Panc1 (cell line): ENCODE measurements around the gene CHODL. TPM values are rescaled to one million over a fixed set of nuclear protein-coding genes. Genes with fewer than 3 reads are reported as not detected.

Experiments used
- ATAC-seq: fragments of 200-7000 bp; cut with Tn5 transposase; 2 replicates; pipeline ENCODE4 v1.9.1; 2020; ENCODE audit warnings: mild to moderate bottlenecking, moderate library complexity
- BruUV-seq: library from RNA; stranded (reverse); fragments of 400-500 nt; replicated peaks from 2 replicates; lab custom pipeline; 2021; lab: Mats Ljungman, UMichigan
- CTCF ChIA-PET: fragments of 300-600 bp; sonication (Branson Sonifier 250); formaldehyde crosslinking; loops from one replicate; lab custom pipeline; 2022; ENCODE audit warnings: antibody characterized with exemption; lab: Charles Lee
- POLR2A ChIA-PET: fragments of 300-600 bp; sonication (Branson Sonifier 250); formaldehyde crosslinking; loops from one replicate; lab custom pipeline; 2022; ENCODE audit warnings: antibody characterized with exemption; lab: Charles Lee
- DNase-seq: peaks from one replicate; pipeline ENCODE4 v3.0.0-alpha.2; 2010; ENCODE audit warnings: low read depth, low spot score
- H3K27ac ChIP-seq: 2 replicates; pipeline ENCODE4 v1.5.1; 2011; ENCODE audit warnings: mild to moderate bottlenecking, low read length, inconsistent platforms
- H3K27me3 ChIP-seq: fragments of 200-500 bp; sonication (Bioruptor generic); 2 replicates; pipeline ENCODE4 v1.6.0; 2014; ENCODE audit warnings: low read length, inconsistent platforms; ENCODE audit not compliant: control insufficient read depth, insufficient read depth
- H3K36me3 ChIP-seq: fragments of 200-500 bp; sonication (Bioruptor generic); 2 replicates; pipeline ENCODE4 v1.5.1; 2014; ENCODE audit warnings: inconsistent platforms, mild to moderate bottlenecking, low read length, moderate library complexity; ENCODE audit not compliant: control insufficient read depth, insufficient read depth
- H3K4me1 ChIP-seq: 2 replicates; pipeline ENCODE4 v1.5.1; 2011; ENCODE audit warnings: inconsistent platforms, mild to moderate bottlenecking, low read length, moderate library complexity; ENCODE audit not compliant: control insufficient read depth, insufficient read depth
- H3K4me3 ChIP-seq, 2 experiments: 2 replicates each; pipeline ENCODE4 v1.5.1; 2011 to 2012; ENCODE audit warnings: low read depth in 2 of 2, low read length in 2 of 2, mild to moderate bottlenecking in 2 of 2, inconsistent platforms in 1 of 2, moderate library complexity in 1 of 2
- H3K9me3 ChIP-seq: fragments of 200-500 bp; sonication (Bioruptor generic); 2 replicates; pipeline ENCODE4 v1.5.1; 2014; ENCODE audit warnings: low read depth, mild to moderate bottlenecking, inconsistent platforms, low read length, moderate library complexity; ENCODE audit not compliant: control insufficient read depth, insufficient read depth
- POLR2AphosphoS5 ChIP-seq: IDR thresholded peaks from 2 replicates; pipeline ENCODE4 v1.6.1; 2012; ENCODE audit warnings: mild to moderate bottlenecking, low read depth, low read length, moderate library complexity
- SIN3A ChIP-seq: IDR thresholded peaks from 2 replicates; pipeline ENCODE4 v1.6.1; 2012; ENCODE audit warnings: low read depth, mild to moderate bottlenecking, low read length, moderate library complexity, borderline replicate concordance; ENCODE audit not compliant: insufficient read depth
- TCF7L2 ChIP-seq: IDR thresholded peaks from 2 replicates; pipeline ENCODE4 v1.6.1; 2011; ENCODE audit warnings: mild to moderate bottlenecking, low read depth, low read length, inconsistent platforms
- in situ Hi-C: cut with HindIII; loops from 2 replicates; pipeline ENCODE4 v1.10.0; 2016; ENCODE audit warnings: low sequenced_read_pairs, low pct_unique_long_range_greater_than_20kb
- intact Hi-C: fragments of 100-400 bp; cut with micrococcal nuclease; formaldehyde crosslinking; loops from one replicate; pipeline ENCODE4 v1.10.0; 2022; ENCODE audit not compliant: unreplicated experiment
- total RNA-seq: library from RNA; stranded (reverse); gene quantifications from one replicate; pipeline ENCODE4 v1.2.1, GENCODE V29; 2021; ENCODE audit not compliant: unreplicated experiment
- TF ChIP-seq, protein P1 (sequence below), 2 experiments: IDR thresholded peaks; 2 replicates each; pipeline ENCODE4 v1.6.1; 2011 to 2012; ENCODE audit warnings: low read depth in 2 of 2, control low read depth in 1 of 2, low read length in 1 of 2, mild to moderate bottlenecking in 1 of 2, moderate library complexity in 1 of 2; ENCODE audit not compliant: insufficient read depth in 1 of 2
- TF ChIP-seq, protein P2 (sequence below): fragments of 450-650 bp; IDR thresholded peaks from 2 replicates; pipeline ENCODE4 v1.5.1; 2017; ENCODE audit warnings: mild to moderate bottlenecking

The CHODL gene
- total RNA-seq, 1 experiment from 2014 or later, result 0.10 TPM

GRCh38 chr21:18253799-18254198 is 9.2 kb downstream of the CHODL start:
- in situ Hi-C loops (no loop called here), intact Hi-C loops (no loop called here)
- ChIA-PET POLR2A (no interaction called here), CTCF (no interaction called here)
- no peaks in the 10 kb centered on the region for H3K36me3 ChIP-seq
- no peak overlapping the region for H3K4me3 ChIP-seq
- H3K9me3 ChIP-seq, result no peaks in the 10 kb centered on the region
- no peaks in the 10 kb centered on the region for H3K4me1 ChIP-seq
- H3K27ac ChIP-seq, result no peak overlapping the region
- no peaks in the 10 kb centered on the region for H3K27me3 ChIP-seq
- ATAC-seq (no peak), DNase-seq (no peak)
- no TSS peak for BruUV-seq
- no peak for TF ChIP-seq SIN3A
- no peak for TF ChIP-seq POLR2AphosphoS5
- TF ChIP-seq, protein P1, sequence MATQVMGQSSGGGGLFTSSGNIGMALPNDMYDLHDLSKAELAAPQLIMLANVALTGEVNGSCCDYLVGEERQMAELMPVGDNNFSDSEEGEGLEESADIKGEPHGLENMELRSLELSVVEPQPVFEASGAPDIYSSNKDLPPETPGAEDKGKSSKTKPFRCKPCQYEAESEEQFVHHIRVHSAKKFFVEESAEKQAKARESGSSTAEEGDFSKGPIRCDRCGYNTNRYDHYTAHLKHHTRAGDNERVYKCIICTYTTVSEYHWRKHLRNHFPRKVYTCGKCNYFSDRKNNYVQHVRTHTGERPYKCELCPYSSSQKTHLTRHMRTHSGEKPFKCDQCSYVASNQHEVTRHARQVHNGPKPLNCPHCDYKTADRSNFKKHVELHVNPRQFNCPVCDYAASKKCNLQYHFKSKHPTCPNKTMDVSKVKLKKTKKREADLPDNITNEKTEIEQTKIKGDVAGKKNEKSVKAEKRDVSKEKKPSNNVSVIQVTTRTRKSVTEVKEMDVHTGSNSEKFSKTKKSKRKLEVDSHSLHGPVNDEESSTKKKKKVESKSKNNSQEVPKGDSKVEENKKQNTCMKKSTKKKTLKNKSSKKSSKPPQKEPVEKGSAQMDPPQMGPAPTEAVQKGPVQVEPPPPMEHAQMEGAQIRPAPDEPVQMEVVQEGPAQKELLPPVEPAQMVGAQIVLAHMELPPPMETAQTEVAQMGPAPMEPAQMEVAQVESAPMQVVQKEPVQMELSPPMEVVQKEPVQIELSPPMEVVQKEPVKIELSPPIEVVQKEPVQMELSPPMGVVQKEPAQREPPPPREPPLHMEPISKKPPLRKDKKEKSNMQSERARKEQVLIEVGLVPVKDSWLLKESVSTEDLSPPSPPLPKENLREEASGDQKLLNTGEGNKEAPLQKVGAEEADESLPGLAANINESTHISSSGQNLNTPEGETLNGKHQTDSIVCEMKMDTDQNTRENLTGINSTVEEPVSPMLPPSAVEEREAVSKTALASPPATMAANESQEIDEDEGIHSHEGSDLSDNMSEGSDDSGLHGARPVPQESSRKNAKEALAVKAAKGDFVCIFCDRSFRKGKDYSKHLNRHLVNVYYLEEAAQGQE (IDR thresholded peaks at IDR 0.05; ENCODE audit: insufficient read depth in 1 of 2, low read depth in 2 of 2, low read length in 1 of 2), result no peak
- TF ChIP-seq TCF7L2, result no peak
- TF ChIP-seq, protein P2, sequence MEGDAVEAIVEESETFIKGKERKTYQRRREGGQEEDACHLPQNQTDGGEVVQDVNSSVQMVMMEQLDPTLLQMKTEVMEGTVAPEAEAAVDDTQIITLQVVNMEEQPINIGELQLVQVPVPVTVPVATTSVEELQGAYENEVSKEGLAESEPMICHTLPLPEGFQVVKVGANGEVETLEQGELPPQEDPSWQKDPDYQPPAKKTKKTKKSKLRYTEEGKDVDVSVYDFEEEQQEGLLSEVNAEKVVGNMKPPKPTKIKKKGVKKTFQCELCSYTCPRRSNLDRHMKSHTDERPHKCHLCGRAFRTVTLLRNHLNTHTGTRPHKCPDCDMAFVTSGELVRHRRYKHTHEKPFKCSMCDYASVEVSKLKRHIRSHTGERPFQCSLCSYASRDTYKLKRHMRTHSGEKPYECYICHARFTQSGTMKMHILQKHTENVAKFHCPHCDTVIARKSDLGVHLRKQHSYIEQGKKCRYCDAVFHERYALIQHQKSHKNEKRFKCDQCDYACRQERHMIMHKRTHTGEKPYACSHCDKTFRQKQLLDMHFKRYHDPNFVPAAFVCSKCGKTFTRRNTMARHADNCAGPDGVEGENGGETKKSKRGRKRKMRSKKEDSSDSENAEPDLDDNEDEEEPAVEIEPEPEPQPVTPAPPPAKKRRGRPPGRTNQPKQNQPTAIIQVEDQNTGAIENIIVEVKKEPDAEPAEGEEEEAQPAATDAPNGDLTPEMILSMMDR, result no peak

DNA sequence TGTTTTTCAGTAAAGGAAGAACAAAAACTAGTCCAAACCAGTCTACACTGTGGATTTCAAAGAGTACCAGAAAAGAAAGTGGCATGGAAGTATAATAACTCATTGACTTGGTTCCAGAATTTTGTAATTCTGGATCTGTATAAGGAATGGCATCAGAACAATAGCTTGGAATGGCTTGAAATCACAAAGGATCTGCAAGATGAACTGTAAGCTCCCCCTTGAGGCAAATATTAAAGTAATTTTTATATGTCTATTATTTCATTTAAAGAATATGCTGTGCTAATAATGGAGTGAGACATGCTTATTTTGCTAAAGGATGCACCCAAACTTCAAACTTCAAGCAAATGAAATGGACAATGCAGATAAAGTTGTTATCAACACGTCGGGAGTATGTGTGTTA is 21.3 kb downstream of the CHODL start:
- H3K27ac ChIP-seq, result no peak overlapping the region
- in situ Hi-C loops (no loop called here), intact Hi-C loops (no loop called here)
- DNase-seq, result no peak
- H3K4me1 ChIP-seq, result no peaks in the 10 kb centered on the region
- no peaks in the 10 kb centered on the region for H3K27me3 ChIP-seq
- no peak overlapping the region for H3K4me3 ChIP-seq
- no peak for TF ChIP-seq SIN3A
- TF ChIP-seq, protein P2, result no peak
- TF ChIP-seq POLR2AphosphoS5, result no peak
- TF ChIP-seq, protein P1 (IDR thresholded peaks at IDR 0.05; ENCODE audit: insufficient read depth in 1 of 2, low read depth in 2 of 2, low read length in 1 of 2), result no peak
- no peak for TF ChIP-seq TCF7L2
- no peak for ATAC-seq
- BruUV-seq, result no TSS peak
- H3K36me3 ChIP-seq, result no peaks in the 10 kb centered on the region
- POLR2A ChIA-PET, result no interaction called here
- CTCF ChIA-PET, result no interaction called here
- no peaks in the 10 kb centered on the region for H3K9me3 ChIP-seq
